Loucy (cell line): ENCODE data around the gene ANKUB1.

Experiments used
- EZH2phosphoT487 ChIP-seq: fragments of 200-600 bp; IDR thresholded peaks from 2 replicates; pipeline ENCODE4 v1.6.1; 2018; ENCODE audit warnings: antibody characterized with exemption, mild to moderate bottlenecking, moderate library complexity, borderline replicate concordance
- TF ChIP-seq, protein P1 (sequence below): fragments of 200-600 bp; sonication (generic); conservative IDR thresholded peaks from 2 replicates; pipeline ENCODE4 v1.5.1; 2014; ENCODE audit warnings: mild to moderate bottlenecking, antibody characterized with exemption, low read length

DNA sequence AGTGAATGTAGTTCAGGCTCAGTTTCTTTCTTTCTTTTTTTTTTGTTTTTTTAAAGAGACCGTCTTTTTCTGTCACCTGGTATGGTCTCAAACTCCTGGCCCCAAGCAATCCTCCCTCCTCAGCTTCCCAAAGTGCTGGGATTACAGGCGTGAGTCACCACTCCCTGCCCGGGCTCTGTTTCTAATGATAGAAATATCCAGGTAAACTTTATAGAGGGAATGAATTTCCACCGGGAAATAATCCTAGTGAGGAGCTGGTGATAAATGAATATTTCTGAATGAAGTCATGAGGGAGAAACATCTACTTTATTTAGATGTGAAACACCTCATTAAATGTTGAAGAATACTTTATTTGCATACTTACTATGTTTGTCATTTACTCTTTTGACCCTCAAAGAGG is 27.8 kb upstream of the ANKUB1 start:
- TF ChIP-seq, protein P1, sequence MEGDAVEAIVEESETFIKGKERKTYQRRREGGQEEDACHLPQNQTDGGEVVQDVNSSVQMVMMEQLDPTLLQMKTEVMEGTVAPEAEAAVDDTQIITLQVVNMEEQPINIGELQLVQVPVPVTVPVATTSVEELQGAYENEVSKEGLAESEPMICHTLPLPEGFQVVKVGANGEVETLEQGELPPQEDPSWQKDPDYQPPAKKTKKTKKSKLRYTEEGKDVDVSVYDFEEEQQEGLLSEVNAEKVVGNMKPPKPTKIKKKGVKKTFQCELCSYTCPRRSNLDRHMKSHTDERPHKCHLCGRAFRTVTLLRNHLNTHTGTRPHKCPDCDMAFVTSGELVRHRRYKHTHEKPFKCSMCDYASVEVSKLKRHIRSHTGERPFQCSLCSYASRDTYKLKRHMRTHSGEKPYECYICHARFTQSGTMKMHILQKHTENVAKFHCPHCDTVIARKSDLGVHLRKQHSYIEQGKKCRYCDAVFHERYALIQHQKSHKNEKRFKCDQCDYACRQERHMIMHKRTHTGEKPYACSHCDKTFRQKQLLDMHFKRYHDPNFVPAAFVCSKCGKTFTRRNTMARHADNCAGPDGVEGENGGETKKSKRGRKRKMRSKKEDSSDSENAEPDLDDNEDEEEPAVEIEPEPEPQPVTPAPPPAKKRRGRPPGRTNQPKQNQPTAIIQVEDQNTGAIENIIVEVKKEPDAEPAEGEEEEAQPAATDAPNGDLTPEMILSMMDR = no peak
- no peak for TF ChIP-seq EZH2phosphoT487
